Mesangial cell (primary cell): ENCODE results near the gene ECT2. TPM values are rescaled to one million over a fixed set of nuclear protein-coding genes. Genes with fewer than 3 reads are reported as not detected.

Experiments
- total RNA-seq: library from RNA; depleted of rRNA; stranded (reverse); fragments of >200 nt; gene quantifications from 2 replicates; pipeline ENCODE4 v1.2.3, GENCODE V29; 2015

ECT2 gene
- 34.5 and 89.6 TPM in 2 replicates for total RNA-seq

DNA sequence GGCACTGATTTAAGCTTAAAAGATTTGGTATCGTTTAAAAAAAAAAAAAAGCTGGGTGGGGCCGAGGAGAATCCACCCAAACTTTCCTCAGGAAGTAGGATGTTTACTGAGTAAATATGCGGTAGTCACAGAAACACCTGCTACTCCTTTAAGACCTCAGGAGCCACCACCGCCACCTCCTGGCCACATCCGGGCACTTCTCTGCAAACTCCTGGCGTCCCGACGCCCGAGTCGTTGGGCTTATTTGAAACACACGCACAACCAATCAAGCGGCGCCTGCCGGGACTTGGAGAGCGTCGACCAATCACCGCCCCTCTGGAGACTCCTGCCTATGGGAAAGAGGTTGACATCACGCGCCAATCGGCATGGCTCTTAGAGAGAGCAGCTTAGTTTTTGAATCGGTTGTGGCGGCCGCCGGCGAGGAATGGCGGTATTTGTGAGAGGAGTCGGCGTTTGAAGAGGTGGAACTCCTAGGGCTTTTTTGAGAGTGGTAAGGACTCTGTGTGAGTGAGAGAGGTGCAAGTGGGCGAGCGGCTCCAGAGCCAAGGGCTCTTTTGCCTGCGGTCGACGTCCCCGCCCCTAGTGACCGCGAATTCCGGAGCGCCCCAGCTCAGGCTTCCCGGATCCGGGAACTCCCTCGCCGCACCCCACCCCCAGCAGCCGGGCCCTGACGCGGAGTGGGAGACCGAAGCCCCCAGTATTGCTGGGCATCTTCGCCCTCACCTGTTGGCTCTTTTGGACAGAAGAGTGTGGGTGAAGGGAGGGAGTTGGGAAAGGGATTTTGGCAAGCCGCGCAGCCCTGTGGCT is at the start of gene ECT2:
Gene ECT2 (plus strand): TSS at position 359 of the 807 bp plus-strand sequence. CDS start 3,805 bp downstream, outside the sequence.

DNA sequence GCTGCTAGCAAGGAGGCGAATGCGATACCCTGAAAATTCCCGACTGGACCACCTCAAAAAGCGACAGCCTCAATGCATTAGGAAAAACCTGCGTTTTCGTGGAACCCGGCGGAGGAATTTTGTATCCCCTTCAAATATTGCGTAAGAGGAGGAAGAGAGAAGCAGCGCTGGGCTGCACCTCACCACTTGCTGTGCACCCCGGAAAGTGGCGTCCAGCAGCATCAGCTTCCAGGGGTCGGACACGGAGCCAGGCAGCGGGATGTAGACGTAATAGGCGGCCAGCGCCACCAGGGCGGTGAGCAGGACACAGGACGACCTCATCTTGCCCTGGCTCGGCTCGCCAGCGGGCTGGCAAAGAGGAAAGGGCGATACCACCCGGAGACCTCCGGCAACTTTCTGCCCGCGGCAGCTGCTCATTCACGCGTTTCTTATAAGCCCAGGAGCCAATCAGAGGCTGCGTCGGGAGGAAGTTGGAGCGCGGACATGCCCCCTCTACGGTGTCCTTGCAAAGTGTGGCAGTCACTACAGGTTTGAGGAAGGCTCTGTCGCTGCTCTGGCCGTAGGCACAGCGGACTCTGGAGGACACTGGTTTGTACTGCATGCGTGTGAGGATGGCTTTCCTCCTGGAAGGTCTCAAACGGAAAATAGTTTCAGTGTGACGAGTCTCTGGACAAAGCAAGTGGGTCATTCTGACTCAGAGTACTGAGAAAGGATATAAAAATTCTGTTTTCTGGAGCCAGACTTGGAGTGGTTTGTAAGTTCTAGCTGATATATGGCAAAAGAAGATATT is 39.7 kb upstream of the ECT2 start, which contains the start of gene NCEH1:
Gene NCEH1 (minus strand): TSS at position 404 of the 790 bp plus-strand sequence. CDS start 83 bp downstream, at position 321.

Other genes starting within 250 kb of the ECT2 start
- gene TNFSF10, start 227.3 kb upstream of the ECT2 start, total RNA-seq: 61.1 and 301 TPM in 2 replicates
- 46.1 and 58.1 TPM in 2 replicates for gene NCEH1, start 39.7 kb upstream of the ECT2 start, total RNA-seq